ENCODE results near the gene DIO3.

Gene DIO3

GRCh38 chr14:101600336-101600890 lies 39.1 kb downstream of the DIO3 start:
- DNase-seq, result no peak

DNA sequence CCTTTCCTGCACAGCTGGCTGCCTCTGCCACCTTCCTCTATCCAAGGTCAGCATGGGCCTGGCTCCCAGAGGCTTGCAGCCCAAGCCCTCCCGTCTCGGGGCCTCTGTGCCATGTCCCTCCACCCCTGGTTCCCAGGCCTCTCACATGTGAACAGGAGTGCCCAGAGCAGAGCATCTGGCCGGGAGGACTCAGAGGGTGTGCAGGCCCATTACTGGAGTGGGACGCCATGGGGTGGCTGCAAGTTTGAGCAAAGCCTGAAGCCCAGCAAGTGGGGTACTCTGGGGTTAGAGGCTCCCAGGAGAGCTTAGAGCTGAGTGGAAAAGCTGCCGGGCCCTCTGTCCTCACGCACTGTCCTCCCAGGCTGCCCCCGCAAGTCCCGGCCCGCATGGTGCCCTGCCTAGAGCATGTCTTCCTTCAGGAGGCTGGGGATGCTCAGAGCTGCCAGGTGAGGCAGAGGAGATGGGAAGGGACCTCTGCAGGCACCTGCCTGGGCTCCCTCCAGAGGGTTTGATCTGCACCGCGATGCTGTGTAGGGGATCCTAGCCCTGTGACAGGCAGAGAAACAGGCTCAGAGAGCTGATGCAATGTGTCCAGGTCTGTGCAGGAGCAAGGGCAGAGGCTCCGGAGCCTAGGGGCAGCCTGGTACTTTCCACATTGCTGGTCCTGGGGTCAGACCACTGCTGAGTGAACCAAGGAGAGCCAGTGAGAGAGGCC lies 39.8 kb downstream of the DIO3 start:
- DNase-seq, result no peak

- DNase-seq, result no peak
Measured at GRCh38 chr14:101601606-101602465, 40.5 kb downstream of the DIO3 start.

DNA sequence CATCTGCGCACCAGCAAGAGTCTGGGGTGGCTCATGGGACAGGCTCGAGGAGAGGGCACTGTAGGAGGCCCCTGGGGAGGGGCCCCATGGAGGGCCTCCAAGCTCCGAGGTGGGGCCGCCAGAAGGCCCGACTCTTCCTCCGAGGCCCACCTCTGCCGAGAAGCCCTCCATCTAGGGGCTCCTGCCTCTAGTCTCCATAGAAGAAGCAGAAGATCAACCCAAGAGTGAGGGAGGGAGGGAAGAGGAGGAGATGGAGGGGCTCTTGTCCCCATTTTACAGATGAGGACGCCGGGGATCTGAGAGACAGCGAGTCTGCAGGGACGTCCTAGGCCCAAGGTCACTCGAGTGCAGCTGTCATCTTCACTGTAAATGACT lies 41.2 kb downstream of the DIO3 start:
- DNase-seq, result no peak

- no peak for DNase-seq
Measured at GRCh38 chr14:101603096-101603495, 41.8 kb downstream of the DIO3 start.

GRCh38 chr14:101604228-101604934 lies 43.1 kb downstream of the DIO3 start:
- DNase-seq, result no peak

GRCh38 chr14:101604935-101605780 lies 43.9 kb downstream of the DIO3 start:
- no peak for DNase-seq

DNA sequence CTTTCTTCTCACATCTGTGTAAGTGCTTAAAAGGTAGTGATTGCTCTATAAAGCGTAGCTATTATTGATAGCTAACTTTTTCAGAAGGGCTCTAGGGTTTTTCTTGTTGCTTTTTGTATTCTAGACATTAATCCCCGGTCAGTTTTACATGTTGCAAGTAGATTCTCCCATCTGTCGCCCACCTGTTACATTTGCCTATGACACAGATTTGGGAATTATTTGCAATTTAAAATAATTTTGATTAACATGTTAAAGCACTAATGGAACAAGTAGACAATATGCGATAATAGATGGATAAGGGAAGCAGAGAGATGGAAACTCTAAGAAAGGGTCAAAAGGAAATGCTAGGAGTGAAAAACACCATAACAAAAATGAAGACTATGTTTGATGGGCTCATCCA lies 44.5 kb downstream of the DIO3 start:
- DNase-seq, result no peak

All from CD4-positive, alpha-beta T cell treated with Interleukin-12 subunit alpha and Interleukin-12 subunit beta, for 1 hour (primary cell).